Adrenal gland (tissue), 12 donors: Measurements from ENCODE around the gene RAVER2. TPM values are rescaled to one million over a fixed set of nuclear protein-coding genes. Genes with fewer than 3 reads are reported as not detected.

ENCODE experiments used
- DNase-seq, 7 donors: peaks; one replicate each; pipeline ENCODE4 v3.0.0-alpha.2; 2019 to 2020
- H3K27ac ChIP-seq, 5 donors: fragments of 200-600 bp; sonication (generic) in 4 of 5; 1 replicate in 3 of 5; 2 replicates in 2 of 5; pipeline versions ENCODE4 v1.5.1 to v1.8.0; 2016 to 2020; ENCODE audit warnings: mild to moderate bottlenecking in 1 of 5
- H3K27me3 ChIP-seq: fragments of 200-600 bp; 2 replicates; pipeline ENCODE4 v1.8.0; 2021
- H3K36me3 ChIP-seq, 2 donors: fragments of 200-600 bp; replicated peaks in 1 of 2; 1 replicate in 1 of 2; 2 replicates in 1 of 2; pipeline versions ENCODE4 v1.5.1 to v1.8.0; 2018 to 2022
- H3K4me1 ChIP-seq, 2 donors: fragments of 200-600 bp; replicated peaks in 1 of 2; 1 replicate in 1 of 2; 2 replicates in 1 of 2; pipeline versions ENCODE4 v1.5.1 to v1.8.0; 2018 to 2021
- H3K4me3 ChIP-seq, 4 donors: fragments of 200-600 bp; sonication (generic) in 3 of 4; one replicate each; pipeline ENCODE4 v1.5.1; 2016 to 2018
- H3K9me3 ChIP-seq, 3 donors: fragments of 200-600 bp; sonication (generic) in 1 of 3; replicated peaks in 1 of 3; 1 replicate in 2 of 3; 2 replicates in 1 of 3; pipeline versions ENCODE4 v1.5.1 to v1.8.0; 2016 to 2021
- CTCF ChIP-seq, 6 experiments: fragments of 450-650 bp in 4 of 6; fragments of 200-600 bp in 2 of 6; sonication (generic) in 1 of 6; IDR thresholded peaks; 1 replicate in 5 of 6; 2 replicates in 1 of 6; pipeline versions ENCODE4 v1.5.1 to v1.8.0; 2016 to 2021; ENCODE audit warnings: antibody characterized with exemption in 6 of 6, mild to moderate bottlenecking in 2 of 6, moderate library complexity in 1 of 6
- POLR2A ChIP-seq, 2 donors: fragments of 450-650 bp; IDR thresholded peaks; one replicate each; pipeline ENCODE4 v1.6.1; 2017; ENCODE audit warnings: antibody characterized with exemption in 2 of 2, mild to moderate bottlenecking in 2 of 2, moderate library complexity in 1 of 2
- WGBS, 4 donors: extraction: QIAGEN DNeasy Blood & Tissue Kit in 2 of 4; methylation state at CpG; one replicate each; pipeline versions ENCODE4 v1.1.5 to v1.1.7; 2013 to 2017; 5-methylcytosine and 5-hydroxymethylcytosine counted together
- intact Hi-C, 2 donors: fragments of 100-400 bp; cut with DNase I; formaldehyde crosslinking; loops; one replicate each; pipeline versions ENCODE4 v1.14.1 to v1.15.0; 2022 to 2023
- polyA plus RNA-seq, 3 donors: library from polyadenylated mRNA; stranded (reverse); fragments of 200-250 nt in 2 of 3; fragments of 350-450 nt in 1 of 3; fragmentation: Illumina TruSeq in 1 of 3; extraction: RNeasy Lipid Tissue Mini Kit (QIAGEN cat#74804) in 1 of 3; gene quantifications; one replicate each; pipeline ENCODE4 v1.2.3, GENCODE V29; 2013 to 2014
- total RNA-seq, 9 donors: library from RNA; depleted of rRNA in 4 of 9; stranded (reverse); fragments of >200 nt in 4 of 9; fragments of 120-200 nt in 1 of 9; fragmentation: NEBNext Ultra II Directional in 1 of 9; extraction: Animal tissue kit (Norgen Biotek cat#: 25700) in 1 of 9; gene quantifications; one replicate each; pipeline versions ENCODE4 v1.1.0 to v1.2.4, GENCODE V29; 2013 to 2023
- donor health status: healthy with polysubstance abuse.
- donor health status: Bipolar disorder and iron deficiency.
- donor health status: DM: yes; HTN: yes; CAD: no.
- donor health status: DM: no; HTN: no; CAD: no.
- donor health status: DM: no; HTN: no; CAD: no.
- donor health status: DM: yes; HTN: yes; CAD: no.

The RAVER2 gene
- total and polyA plus RNA-seq, 12 donors: 7.1 to 19.0 (median 12.4) TPM

GRCh38 chr1:64743954-64744491, 852 bp upstream of the RAVER2 start:
- WGBS, 4 donors: 5 to 11% (median 7%) methylated on average over 4 of the region's 4 CpGs
- Histone ChIP-seq H3K27ac (peak overlapping the region in 1 of 5 donors; percentile 86), H3K4me1 (peaks cover 9 to 33% of the 10 kb centered on the region in 2 donors), H3K27me3 (no peaks in the 10 kb centered on the region), H3K36me3 (no peaks in the 10 kb centered on the region), H3K4me3 (peak overlapping the region in 2 of 4 donors; percentile 31 to 95), H3K9me3 (no peaks in the 10 kb centered on the region)
- intact Hi-C loops: loop anchor here (10.0 kb wide), 1 partner anchor 81 kb away; no protein-coding TSS in a partner anchor
- peak in 2 of 7 donors; percentile 11 to 60 for DNase-seq
- TF ChIP-seq CTCF (IDR thresholded peaks at IDR 0.05): no peak
- no peak for TF ChIP-seq POLR2A (IDR thresholded peaks at IDR 0.05)

GRCh38 chr1:64745181-64745985, 508 bp downstream of the RAVER2 start:
- Histone ChIP-seq H3K36me3 (no peaks in the 10 kb centered on the region), H3K27me3 (no peaks in the 10 kb centered on the region), H3K9me3 (no peaks in the 10 kb centered on the region), H3K4me3 (peak overlapping the region; percentile 57 to 97 (median 80)), H3K27ac (peak overlapping the region; percentile 46 to 86 (median 77)), H3K4me1 (peaks cover 9 to 33% of the 10 kb centered on the region in 2 donors)
- TF ChIP-seq CTCF (IDR thresholded peaks at IDR 0.05) (no peak), POLR2A (IDR thresholded peaks at IDR 0.05) (peak in 1 of 2 donors; percentile 67)
- 0 to 5% (median 1%) methylated on average over 15 to 67 of the region's 67 CpGs for WGBS, 4 donors
- intact Hi-C loops: loop anchor here (10.0 kb wide), 1 partner anchor 79 kb away; no protein-coding TSS in a partner anchor
- DNase-seq: peak; percentile 30 to 60 (median 35)

- 42 to 45% (median 44%) methylated on average over 7 to 8 of the region's 8 CpGs for WGBS, 4 donors
- peaks cover 9 to 33% of the 10 kb centered on the region in 2 donors for H3K4me1 ChIP-seq
- peak overlapping the region in 3 of 4 donors; percentile 57 to 95 (median 65) for H3K4me3 ChIP-seq
- intact Hi-C loops: loop anchor here (10.0 kb wide), 1 partner anchor 79 kb away; no protein-coding TSS in a partner anchor
- no peaks in the 10 kb centered on the region for H3K9me3 ChIP-seq
- H3K36me3 ChIP-seq: no peaks in the 10 kb centered on the region
- H3K27me3 ChIP-seq: no peaks in the 10 kb centered on the region
- H3K27ac ChIP-seq: peak overlapping the region in 4 of 5 donors; percentile 67 to 86 (median 79)
- no peak for TF ChIP-seq POLR2A (IDR thresholded peaks at IDR 0.05)
- TF ChIP-seq CTCF (IDR thresholded peaks at IDR 0.05): no peak
- no peak for DNase-seq
Measured at GRCh38 chr1:64745986-64746940, 1.4 kb downstream of the RAVER2 start.
